Adipocyte (in vitro differentiated cells): ENCODE measurements around the gene SECTM1.

ENCODE experiments used
- DNase-seq: peaks from one replicate; pipeline ENCODE4 v3.0.0-alpha.2; 2015; ENCODE audit warnings: low read depth
- H3K27me3 ChIP-seq: replicated peaks from 2 replicates; pipeline ENCODE4 v1.7.0; 2013; ENCODE audit warnings: mild to moderate bottlenecking, low read length, moderate library complexity; ENCODE audit not compliant: control insufficient read depth, insufficient read depth
- H3K36me3 ChIP-seq: 2 replicates; pipeline ENCODE4 v1.7.0; 2013; ENCODE audit warnings: low read length, mild to moderate bottlenecking, moderate library complexity; ENCODE audit not compliant: control insufficient read depth, insufficient read depth, severe bottlenecking
- H3K4me1 ChIP-seq: 2 replicates; pipeline ENCODE4 v1.7.0; 2013; ENCODE audit warnings: mild to moderate bottlenecking, low read length, moderate library complexity; ENCODE audit not compliant: control insufficient read depth, insufficient read depth
- H3K4me3 ChIP-seq: 2 replicates; pipeline ENCODE4 v1.7.0; 2013; ENCODE audit warnings: mild to moderate bottlenecking, low read length, moderate library complexity
- H3K9ac ChIP-seq: 2 replicates; pipeline ENCODE4 v1.7.0; 2013; ENCODE audit warnings: mild to moderate bottlenecking, low read length, moderate library complexity
- H3K9me3 ChIP-seq: 2 replicates; pipeline ENCODE4 v1.7.0; 2013; ENCODE audit warnings: mild to moderate bottlenecking, low read length, moderate library complexity; ENCODE audit not compliant: control insufficient read depth

The SECTM1 gene

GRCh38 chr17:82328994-82329507 is 4.5 kb downstream of the SECTM1 start:
- Histone ChIP-seq H3K36me3 (no peaks in the 10 kb centered on the region), H3K27me3 (no peaks in the 10 kb centered on the region), H3K4me1 (peaks cover 21% of the 10 kb centered on the region), H3K9ac (no peak overlapping the region), H3K9me3 (no peaks in the 10 kb centered on the region), H3K4me3 (no peak overlapping the region)
- no peak for DNase-seq

GRCh38 chr17:82328141-82328993 is 5.2 kb downstream of the SECTM1 start:
- H3K4me3 ChIP-seq = no peak overlapping the region
- DNase-seq = no peak
- no peaks in the 10 kb centered on the region for H3K27me3 ChIP-seq
- H3K4me1 ChIP-seq = peaks cover 20% of the 10 kb centered on the region
- H3K9ac ChIP-seq = no peak overlapping the region
- no peaks in the 10 kb centered on the region for H3K9me3 ChIP-seq
- H3K36me3 ChIP-seq = no peaks in the 10 kb centered on the region

GRCh38 chr17:82327757-82328140 is 5.8 kb downstream of the SECTM1 start:
- H3K27me3 ChIP-seq = no peaks in the 10 kb centered on the region
- no peak overlapping the region for H3K4me3 ChIP-seq
- no peak overlapping the region for H3K9ac ChIP-seq
- no peaks in the 10 kb centered on the region for H3K36me3 ChIP-seq
- no peak for DNase-seq
- no peaks in the 10 kb centered on the region for H3K9me3 ChIP-seq
- H3K4me1 ChIP-seq = peaks cover 17% of the 10 kb centered on the region

- Histone ChIP-seq H3K27me3 (no peaks in the 10 kb centered on the region), H3K36me3 (no peaks in the 10 kb centered on the region), H3K9ac (no peak overlapping the region), H3K4me3 (no peak overlapping the region), H3K9me3 (no peaks in the 10 kb centered on the region), H3K4me1 (peaks cover 13% of the 10 kb centered on the region)
- no peak for DNase-seq
Observed at GRCh38 chr17:82327289-82327688, 6.3 kb downstream of the SECTM1 start.

- H3K27me3 ChIP-seq = no peaks in the 10 kb centered on the region
- no peak for DNase-seq
- H3K4me3 ChIP-seq = no peak overlapping the region
- H3K36me3 ChIP-seq = no peaks in the 10 kb centered on the region
- H3K9me3 ChIP-seq = no peaks in the 10 kb centered on the region
- H3K9ac ChIP-seq = no peak overlapping the region
- peaks cover 6% of the 10 kb centered on the region for H3K4me1 ChIP-seq
Observed at GRCh38 chr17:82325286-82326180, 8.0 kb downstream of the SECTM1 start.

GRCh38 chr17:82324566-82325285 is 8.8 kb downstream of the SECTM1 start:
- no peaks in the 10 kb centered on the region for H3K4me1 ChIP-seq

GRCh38 chr17:82323514-82324234 is 9.9 kb downstream of the SECTM1 start:
- H3K4me3 ChIP-seq = no peak overlapping the region
- H3K9me3 ChIP-seq = no peaks in the 10 kb centered on the region
- H3K9ac ChIP-seq = no peak overlapping the region
- no peaks in the 10 kb centered on the region for H3K27me3 ChIP-seq
- H3K36me3 ChIP-seq = no peaks in the 10 kb centered on the region
- no peaks in the 10 kb centered on the region for H3K4me1 ChIP-seq
- no peak for DNase-seq

More at GRCh38 chr17:82324566-82325285, 8.8 kb downstream of the SECTM1 start:
- no peak overlapping the region for H3K4me3 ChIP-seq
- no peaks in the 10 kb centered on the region for H3K36me3 ChIP-seq
- H3K27me3 ChIP-seq = no peaks in the 10 kb centered on the region
- no peaks in the 10 kb centered on the region for H3K9me3 ChIP-seq
- no peak overlapping the region for H3K9ac ChIP-seq
- no peak for DNase-seq

- H3K36me3 ChIP-seq = no peaks in the 10 kb centered on the region
- no peak overlapping the region for H3K4me3 ChIP-seq
- no peak overlapping the region for H3K9ac ChIP-seq
- no peak for DNase-seq
- H3K4me1 ChIP-seq = no peaks in the 10 kb centered on the region
- H3K9me3 ChIP-seq = no peaks in the 10 kb centered on the region
- H3K27me3 ChIP-seq = no peaks in the 10 kb centered on the region
Observed at GRCh38 chr17:82322526-82323453, 10.8 kb downstream of the SECTM1 start.

- Histone ChIP-seq H3K4me3 (no peak overlapping the region), H3K36me3 (no peaks in the 10 kb centered on the region), H3K4me1 (peaks cover 1% of the 10 kb centered on the region), H3K27me3 (peaks cover 2% of the 10 kb centered on the region), H3K9me3 (no peaks in the 10 kb centered on the region), H3K9ac (no peak overlapping the region)
- DNase-seq = no peak
Observed at GRCh38 chr17:82321947-82322466, 11.6 kb downstream of the SECTM1 start.
